Stimulated activated CD8-positive, alpha-beta memory T cell treated with anti-CD3 and anti-CD28 coated beads, Interleukin-7, amount 100 ng/mL, for 4 hours (primary cell): ENCODE results near the gene ADH6.
"Not testable (repeated sequence)": the region's sequence is repeated elsewhere in the genome, so short reads cannot be mapped to it uniquely, and the experiment has no call there.

Experiments
- DNase-seq, 2 donors: peaks; one replicate each; pipeline ENCODE4 v3.0.0-alpha.2; 2020; ENCODE audit warnings: low read depth in 2 of 2

ADH6 gene

DNA sequence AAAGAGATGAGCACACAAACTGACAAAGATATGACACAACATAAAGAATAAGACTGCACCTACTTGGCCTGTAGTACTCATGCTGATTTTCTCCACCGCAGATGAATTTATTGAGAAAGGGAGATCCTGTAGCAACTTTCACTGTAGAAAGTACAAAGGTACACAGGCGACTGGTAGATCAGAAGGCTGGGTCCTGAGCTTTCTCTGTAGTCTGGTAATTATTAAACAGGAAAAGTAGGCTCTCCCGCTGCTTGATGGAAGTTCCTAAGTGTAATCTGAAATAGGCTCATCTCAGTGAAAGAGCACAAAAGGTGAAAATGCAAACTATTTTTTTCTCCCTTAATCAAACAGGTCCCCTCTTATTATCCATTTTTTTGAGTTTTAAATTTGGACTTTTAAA, at the start of gene ADH6:
Gene ADH6, minus strand, starts transcription at position 175 of the 400 bp plus-strand sequence. Its CDS starts 94 bp downstream, at position 81.
- no peak for DNase-seq

DNA sequence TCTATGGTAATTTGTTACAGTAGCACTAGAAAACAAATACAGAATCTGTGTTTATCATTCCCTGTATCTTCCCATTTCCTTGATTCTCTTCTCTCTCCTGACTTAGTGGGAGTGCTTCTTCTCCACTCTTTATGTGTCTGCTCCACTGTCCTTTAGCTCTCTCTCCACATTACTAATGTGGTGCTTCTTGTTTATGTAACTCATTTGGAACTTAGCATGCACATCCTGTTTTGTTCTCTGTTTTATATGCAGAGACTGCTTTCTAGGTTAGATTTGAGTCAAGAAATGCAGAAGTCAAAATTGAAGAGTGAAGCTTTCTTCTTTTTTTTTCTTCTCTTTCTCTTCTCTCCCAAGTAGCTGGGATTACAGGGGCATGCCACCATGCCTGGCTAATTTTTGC, 45.9 kb upstream of the ADH6 start:
- no peak for DNase-seq

DNA sequence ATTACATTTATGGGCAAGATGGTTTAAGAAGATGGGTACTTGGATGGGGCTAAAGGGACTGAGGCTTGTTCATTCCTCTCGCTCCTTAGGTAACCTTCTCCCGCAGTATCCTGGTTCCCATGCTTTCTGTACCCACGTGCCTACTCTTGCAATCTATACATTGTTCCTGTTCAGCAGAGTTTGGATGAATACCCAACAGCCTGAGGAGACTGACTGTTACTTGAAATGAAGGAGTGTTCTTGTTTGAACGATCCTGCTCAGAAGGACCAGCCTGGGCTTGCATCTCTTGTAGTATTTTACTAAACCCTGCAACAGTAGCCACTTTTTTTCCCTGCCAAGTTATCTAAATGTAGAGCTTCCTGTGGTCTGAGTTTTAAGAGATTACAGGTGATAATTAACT, 33.7 kb upstream of the ADH6 start:
- no peak for DNase-seq

DNA sequence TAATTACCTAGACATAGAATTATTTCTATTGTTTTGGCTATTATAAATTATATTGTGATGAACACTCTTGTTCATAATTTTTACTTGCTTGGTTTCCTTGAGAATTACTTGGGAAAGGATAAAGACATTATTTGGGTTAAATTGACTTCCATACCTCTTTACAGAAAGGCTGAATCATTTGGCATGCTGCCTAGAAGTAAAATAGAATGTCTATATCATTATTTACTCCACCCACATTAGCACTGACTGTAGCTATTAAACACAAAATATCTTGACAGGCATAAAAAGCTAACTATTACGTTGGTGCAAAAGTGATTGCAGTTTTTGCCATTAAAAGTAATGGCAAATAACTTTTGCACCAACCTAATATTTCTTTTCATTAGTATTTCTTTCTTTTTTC, 29.7 kb upstream of the ADH6 start:
- no peak for DNase-seq

DNA sequence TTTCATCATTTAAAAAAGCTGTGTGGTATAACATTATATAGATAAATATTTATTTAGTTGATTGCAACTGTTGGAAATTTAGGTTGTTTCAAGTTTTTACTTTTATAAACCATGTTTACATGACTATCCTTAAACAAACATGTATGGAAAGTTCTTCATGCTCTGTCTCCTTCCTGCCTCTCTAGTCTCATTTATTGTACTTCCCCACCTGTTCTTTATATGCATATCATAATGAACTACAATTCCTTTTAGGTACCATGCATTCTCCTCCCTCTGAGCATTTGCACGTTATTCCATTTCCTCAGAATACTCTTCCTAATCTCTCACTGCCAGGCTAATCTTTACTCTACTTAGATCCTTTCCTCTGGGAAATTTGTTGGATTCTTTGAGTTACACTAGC, 16.9 kb upstream of the ADH6 start:
- no peak for DNase-seq

DNA sequence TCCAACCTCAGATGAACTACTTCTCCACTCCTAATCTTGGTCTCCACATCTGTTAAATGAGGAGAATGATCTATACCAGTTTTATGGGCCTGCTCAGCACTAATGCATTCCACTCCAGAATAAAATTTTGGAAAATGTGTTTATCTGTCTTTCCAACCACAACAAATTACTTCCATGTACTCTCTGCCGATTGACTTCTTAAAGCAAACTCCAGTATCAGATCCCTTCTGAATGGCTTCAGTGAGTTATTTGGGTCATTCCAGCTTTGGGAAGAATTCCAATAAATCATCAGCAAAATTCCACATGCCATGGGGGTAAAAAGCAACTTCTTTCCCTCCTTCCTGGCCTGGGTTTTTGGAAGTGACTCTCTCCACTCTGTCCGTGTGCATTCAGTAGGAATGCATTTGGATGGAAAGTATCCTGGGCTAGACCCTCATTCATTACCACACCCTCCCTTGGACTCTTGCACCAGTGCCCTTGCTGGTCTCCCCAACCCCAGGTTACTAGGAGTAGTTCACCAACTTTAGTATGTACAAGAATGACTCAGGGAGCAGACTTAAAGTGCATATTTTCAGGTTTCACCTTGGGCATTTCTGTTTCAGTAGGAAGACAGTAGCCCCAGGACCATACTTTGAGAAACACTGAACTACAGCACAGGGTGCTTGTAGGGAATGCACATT, 15.4 kb upstream of the ADH6 start:
- DNase-seq: no peak

DNA sequence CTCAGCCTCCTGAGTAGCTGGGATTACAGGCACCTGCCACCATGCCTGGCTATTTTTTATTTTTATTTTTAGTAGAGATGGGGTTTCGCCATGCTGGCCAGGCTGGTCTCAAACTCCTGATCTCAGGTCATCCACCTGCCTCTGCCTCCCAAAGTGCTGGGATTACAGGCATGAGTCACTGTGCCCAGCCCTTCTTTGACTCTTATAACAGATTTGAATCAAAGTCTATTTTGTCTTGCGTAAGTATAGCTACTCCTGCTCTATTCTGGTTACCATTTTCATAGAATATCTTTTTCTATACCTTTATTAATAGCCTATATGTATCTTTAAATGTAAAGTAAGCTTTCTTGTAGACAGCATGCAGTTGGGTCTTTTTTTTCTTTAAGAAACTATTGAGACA, 14.4 kb upstream of the ADH6 start:
- not testable (repeated sequence) for DNase-seq

DNA sequence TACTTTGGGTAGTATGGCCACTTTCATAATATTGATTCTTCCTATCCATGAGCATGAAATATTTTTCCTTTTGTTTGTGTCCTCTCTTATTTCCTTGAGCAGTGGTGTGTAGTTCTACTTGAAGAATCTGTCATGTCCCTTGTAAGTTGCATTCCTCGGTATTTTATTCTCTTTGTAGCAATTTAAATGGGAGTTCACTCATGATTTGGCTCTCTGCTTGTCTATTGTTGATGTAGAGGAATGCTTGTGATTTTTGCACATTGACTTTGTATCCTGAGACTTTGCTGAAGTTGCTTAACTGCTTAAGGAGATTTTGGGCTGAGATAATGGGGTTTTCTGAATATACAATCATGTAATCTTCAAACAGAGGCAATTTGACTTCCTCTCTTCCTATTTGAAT, 9.7 kb upstream of the ADH6 start:
- DNase-seq: not testable (repeated sequence)

DNA sequence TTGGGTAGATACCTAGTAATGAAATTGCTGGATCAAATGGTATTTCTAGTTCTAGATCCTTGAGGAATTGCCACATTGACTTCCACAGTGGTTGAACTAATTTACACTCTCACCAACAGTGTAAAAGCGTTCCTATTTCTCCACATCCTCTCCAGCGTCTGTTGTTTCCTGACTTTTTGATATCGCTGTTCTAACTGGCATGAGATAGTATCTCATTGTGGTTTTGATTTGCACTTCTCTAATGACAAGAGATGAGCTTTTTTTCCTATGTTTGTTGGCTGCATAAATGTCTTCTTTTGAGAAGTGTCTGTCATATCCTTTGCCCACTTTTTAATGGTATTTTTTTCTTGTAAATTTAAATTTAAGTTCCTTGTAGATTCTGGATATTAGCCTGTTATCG, 8.6 kb upstream of the ADH6 start:
- not testable (repeated sequence) for DNase-seq

DNA sequence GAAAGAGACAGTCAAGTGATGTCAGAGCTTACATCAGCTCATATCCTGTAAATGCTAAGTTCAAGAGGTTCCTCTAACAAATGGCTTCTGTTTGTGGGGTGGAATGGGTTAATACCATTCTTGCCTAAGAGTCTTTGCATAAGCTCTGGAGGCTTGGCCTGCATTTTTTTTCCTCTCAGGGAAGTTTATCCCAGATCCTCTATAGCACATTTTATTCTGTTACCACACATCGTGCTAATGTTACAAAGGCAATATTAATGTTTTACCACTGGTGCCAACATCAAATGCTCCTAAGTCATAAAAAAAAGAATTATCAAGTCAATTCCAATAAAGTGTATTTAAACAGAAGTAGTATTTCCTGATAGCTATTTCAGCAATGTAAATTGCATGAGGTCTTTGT, 2.9 kb upstream of the ADH6 start:
- DNase-seq: no peak

DNA sequence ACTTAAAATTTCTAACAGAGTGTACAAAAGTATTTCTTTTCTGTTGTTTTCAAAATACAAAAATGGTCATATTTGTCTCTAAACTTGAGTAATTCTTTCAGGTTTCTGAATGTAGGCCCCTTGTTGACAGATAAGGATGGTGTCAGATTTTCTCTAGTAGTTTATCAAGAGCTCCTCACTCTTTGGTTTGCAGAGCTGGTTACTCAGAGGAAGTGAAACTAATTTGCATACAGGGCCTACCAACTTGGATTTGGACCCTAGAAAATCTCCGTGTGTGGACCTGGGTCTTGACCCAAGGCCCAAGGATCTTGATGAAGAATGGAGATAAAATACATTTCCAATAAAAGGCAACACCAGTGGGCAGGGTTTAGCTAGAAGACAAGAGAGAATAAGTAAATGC, 433 bp upstream of the ADH6 start:
- no peak for DNase-seq

DNA sequence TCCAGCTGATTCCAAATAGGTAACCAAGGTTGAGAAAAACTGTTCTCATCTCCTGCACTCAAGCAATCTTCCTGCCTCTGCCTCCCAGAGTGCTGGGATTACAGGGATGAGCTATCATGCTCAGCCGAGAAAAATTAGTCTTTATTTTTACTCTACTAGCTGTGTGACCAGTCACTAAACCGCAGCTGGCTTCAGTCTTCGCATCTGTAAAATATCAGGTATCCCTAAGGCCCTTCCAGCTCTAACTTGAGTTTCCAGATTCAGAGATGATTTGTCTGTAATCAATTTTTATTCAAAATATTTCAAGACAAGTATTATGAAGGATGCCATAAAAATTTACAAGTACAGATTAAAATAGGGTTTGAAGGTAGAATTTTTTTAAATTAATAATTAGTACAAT, 3.5 kb downstream of the ADH6 start:
- no peak for DNase-seq

DNA sequence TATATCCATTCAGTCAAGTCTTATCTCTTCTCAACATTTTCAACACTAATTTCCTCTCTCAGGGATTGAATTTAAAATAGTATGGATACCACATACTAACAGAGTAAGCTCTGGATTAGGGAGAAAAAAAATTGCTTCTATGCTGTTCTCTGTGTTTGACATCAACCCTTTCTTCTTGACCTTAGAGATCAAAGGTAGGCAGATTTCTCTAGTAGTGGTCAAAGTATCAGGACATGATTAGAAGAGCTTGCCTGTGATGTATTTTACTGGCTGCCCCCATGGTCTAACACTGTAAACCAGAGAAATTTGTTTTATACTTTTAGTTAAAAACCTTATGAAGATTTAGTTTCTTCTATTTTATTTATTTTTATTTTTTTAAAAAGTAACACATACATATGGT, 8.3 kb downstream of the ADH6 start:
- no peak for DNase-seq

DNA sequence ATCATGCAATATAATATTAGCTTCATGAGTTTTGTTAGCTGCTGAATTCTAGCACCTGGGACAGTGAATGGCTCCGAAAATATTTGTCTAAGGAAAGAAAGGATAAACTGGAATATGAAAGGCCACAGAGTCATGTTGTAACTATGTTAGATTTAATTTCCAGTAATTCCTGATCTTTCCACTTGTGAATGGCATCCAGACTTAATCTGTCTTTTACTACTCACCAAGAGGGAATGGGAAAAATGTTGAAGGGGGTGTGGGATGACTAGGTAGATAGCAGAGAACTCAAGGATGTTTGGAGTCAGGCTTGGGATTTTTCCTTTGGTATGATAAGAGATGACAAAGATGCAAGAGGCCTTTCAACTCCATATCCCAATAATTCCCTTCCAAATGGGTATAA, 9.4 kb downstream of the ADH6 start:
- no peak for DNase-seq

DNA sequence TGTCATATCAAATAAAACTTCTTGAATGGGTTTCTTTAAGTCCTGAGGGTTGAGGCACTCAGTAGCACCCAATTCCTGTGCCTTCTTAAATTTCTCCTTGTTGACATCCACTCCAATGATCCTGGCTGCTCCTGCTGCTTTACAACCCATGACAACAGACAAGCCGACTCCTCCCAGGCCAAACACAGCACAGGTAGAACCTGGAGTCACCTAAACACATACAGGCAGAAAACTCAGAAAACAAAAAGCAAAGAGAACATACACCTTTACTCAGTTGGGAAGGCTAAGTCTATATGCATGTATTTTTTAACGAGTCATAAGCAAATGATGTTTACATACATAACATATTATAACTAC, 10.3 kb downstream of the ADH6 start:
- DNase-seq: no peak

DNA sequence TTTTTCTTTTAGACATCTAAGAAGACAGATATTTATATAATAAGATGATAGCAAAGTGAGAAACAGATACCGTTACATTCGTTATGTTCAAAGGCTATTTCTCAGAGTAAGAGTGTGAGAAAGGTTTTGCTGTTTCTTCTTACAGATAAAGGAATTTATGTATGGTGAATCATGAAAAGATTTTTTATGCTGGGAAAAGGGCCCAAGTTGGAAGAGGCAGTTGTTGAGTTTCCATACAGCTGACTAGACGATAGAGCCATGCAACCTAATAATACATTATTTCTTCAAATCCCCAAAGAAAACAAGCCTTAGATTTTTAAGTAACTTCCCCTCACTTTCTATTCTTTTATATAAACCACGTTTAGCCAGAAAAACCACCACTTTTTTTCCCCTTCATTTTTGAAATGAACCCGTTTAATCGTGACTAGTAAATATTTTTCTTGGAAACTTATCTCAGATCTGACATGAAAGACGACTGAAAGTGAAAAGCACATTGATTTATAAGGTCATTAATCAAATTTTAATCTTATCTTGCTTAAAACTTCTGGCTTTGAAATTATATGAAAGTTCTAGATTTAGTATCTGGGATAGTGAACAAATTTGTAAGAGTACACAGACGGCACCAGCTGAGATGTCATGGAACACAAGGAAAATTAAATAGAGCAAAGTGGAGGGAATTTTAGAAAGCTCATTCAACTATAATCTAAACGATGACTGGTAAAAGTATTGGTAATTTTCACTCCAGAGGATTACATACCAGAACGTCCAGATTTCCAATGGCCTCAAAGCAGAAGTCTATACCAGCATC, 10.9 kb downstream of the ADH6 start:
- DNase-seq: no peak

DNA sequence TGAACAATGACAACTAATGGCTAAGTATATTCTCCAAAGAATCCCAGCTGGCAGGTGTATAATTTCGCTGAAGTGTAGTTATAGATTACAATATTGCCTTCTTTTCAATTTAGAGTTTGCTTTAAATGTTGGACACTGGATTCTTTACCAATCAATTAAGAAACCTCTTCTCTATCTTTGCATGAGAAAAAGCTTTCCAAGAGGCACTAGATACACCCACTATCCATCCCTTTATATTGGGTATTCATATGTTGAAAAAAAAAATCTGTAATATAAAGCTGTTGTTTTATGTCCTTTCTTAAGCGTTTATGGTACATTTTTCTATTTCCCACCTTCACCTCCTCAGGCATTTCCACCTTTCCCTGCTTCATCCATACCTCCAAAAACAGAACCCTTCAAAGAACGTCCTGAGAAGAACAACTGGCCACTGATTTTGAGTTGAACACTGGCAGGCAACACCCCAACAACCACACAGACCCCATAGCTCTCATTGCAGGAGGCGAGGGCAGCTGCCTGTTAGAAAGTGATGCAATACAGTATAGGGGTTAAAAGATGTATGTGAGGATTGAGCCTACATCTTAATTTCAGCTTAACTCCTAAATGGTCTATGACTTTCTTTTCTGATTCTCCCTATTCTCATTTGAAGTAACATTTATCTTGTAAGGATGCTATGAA, 11.8 kb downstream of the ADH6 start:
- no peak for DNase-seq

DNA sequence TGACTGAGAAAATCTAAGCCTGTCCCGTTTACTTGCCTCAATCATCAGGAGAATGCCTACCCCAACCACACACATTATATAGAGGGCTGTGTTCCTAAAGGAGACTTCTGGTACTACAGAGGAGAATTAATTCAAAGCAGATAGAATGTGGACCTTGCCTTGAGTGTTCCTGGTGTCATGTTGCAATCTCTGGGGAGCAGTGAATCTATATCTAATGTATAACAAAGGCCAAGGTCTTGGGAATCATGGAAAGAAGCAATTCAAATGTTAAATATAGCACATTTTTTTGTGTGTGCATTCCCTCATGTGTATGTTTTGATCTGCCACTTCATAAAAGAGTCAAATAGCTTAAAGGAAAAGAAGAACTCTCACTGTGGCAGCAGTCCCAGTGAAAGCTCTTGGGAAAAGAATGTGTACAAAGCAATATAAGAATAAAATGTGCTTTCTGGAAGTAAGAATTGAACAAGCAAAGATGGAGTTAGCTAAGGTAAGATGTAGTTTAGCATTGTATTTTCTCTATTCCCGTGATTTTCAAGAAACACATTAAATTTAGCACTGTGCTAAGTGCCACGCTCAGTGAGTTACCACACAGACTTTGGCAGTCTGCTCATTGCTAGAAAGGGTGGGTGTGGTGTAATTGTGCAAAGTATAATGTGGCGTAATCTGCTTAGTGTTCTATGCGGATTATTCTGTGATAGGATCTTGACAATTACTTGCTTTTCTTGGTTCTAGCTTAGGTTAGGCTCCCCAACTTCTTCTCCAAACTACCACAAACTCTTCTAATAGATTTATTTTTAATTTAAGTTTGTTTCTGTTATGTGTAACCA, 13.7 kb downstream of the ADH6 start:
- no peak for DNase-seq

DNA sequence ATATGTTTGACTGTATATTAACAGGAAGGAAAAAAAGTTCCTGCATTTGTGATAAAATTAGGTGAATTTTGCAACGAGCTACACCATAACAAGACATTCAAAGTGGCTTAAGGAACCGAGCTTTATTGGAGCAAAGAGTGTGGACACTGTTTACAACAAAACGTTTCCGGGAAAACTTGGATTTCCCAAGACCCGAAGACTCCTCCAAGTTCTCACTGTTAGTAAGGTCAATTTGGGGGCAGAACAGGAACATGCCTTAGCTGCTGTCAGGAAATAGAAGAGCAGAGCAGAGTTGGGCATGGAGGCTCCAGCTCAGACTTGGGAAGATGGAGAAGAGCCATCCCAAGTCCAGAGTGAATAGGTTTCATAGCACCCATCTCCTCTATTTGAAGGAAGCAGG, 16.5 kb downstream of the ADH6 start:
- DNase-seq: no peak

DNA sequence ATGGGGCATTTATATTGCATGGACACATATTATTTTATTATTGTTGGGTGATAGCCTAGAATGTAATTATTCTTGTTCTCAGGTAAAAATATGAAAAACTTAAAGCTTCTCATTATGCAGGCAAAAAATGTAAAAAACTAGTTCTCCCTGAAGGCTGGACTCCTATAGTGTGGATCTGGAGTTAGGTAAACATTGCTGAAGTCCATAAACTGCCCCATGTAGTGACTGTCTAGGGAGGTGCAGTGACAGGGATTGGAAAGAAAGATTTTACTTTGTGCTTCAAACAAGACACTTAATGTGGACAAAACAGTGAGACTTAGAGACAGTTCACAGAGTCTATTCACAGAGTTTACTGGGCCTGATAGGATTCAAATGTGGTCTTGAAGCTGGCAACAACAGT, 17.0 kb downstream of the ADH6 start:
- no peak for DNase-seq

DNA sequence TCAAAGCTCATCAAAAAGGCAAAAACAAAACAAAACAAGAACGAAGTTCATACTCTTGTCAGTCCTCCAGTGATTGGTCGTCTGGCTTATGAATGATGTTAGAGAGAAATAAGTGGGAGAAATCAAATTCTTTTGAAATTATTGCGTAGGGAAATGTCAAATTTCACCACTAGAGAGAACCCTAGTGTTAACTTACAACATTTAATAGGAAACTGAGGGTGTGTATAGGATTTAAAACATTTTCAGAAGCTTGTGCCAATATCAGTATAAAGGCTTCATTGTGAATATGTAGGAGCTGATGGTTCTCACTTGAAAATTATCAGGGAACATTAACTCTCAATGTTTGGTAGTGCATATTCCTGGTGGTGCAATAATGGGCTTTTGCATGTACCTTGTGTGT, 17.4 kb downstream of the ADH6 start:
- DNase-seq: no peak

DNA sequence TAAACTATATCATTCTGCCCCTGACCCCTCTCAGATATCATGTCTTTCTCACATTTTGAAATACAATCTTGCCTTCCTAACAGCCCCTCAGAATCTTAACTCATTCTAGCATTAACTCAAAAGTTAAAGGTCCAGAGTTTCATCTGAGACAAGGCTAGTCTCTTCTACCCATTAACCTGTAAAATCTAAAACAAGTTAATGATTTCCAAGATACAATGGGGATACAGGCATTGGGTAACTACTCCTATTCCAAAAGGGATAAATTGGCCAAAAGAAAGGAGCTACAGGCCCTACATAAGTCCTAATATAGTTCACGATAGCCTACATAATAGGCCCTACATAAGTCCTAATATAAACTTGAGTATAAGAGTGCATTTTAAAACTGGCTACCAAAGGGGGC, 18.9 kb downstream of the ADH6 start:
- DNase-seq: no peak
